K562 (cell line): ENCODE measurements around the gene NR0B1. TPM values are rescaled to one million over a fixed set of nuclear protein-coding genes. Genes with fewer than 3 reads are reported as not detected.

Source experiments
- BRD4 ChIP-seq: fragments of 200-600 bp; sonication (generic); IDR thresholded peaks from 2 replicates; pipeline ENCODE4 v1.6.1; 2017; ENCODE audit warnings: inconsistent platforms
- FOXK2 ChIP-seq, 2 experiments: fragments of 450-650 bp; IDR thresholded peaks in 1 of 2; conservative IDR thresholded peaks in 1 of 2; 2 replicates each; pipeline ENCODE4 v1.6.1; 2016; ENCODE audit warnings: low read depth in 2 of 2, mild to moderate bottlenecking in 1 of 2
- KHSRP ChIP-seq: fragments of 450-650 bp; IDR thresholded peaks from 2 replicates; pipeline ENCODE4 v1.6.1; 2017
- KLF1 ChIP-seq: fragments of 450-650 bp; IDR thresholded peaks from 2 replicates; pipeline ENCODE4 v1.6.1; 2016; ENCODE audit warnings: missing genetic modification characterization, missing compliant biosample characterization
- NFE2L1 ChIP-seq: fragments of 450-650 bp; IDR thresholded peaks from 2 replicates; pipeline ENCODE4 v1.6.1; 2016; ENCODE audit warnings: missing genetic modification characterization, low read depth, mild to moderate bottlenecking, missing compliant biosample characterization, moderate library complexity, borderline replicate concordance
- RAD21 ChIP-seq, 2 experiments: fragments of 250-450 bp in 1 of 2; fragments of 450-650 bp in 1 of 2; sonication (Bioruptor Pico) in 1 of 2; formaldehyde crosslinking in 1 of 2; IDR thresholded peaks in 1 of 2; conservative IDR thresholded peaks in 1 of 2; 2 replicates each; pipeline versions ENCODE4 v1.4.0 to v1.8.0; 2020 to 2022; ENCODE audit warnings: mild to moderate bottlenecking in 2 of 2, moderate library complexity in 1 of 2
- RBFOX2 ChIP-seq: fragments of 200-400 bp; formaldehyde crosslinking; IDR thresholded peaks from 2 replicates; pipeline ENCODE4 v1.6.1; 2017; ENCODE audit warnings: low read depth, mild to moderate bottlenecking, low read length, moderate library complexity
- RBM25 ChIP-seq: fragments of 200-400 bp; formaldehyde crosslinking; IDR thresholded peaks from 2 replicates; pipeline ENCODE4 v1.6.1; 2018; ENCODE audit warnings: low read length, low read depth, moderate library complexity; ENCODE audit not compliant: severe bottlenecking
- RFX1 ChIP-seq: fragments of 450-650 bp; IDR thresholded peaks from 2 replicates; pipeline ENCODE4 v1.6.1; 2016; ENCODE audit warnings: mild to moderate bottlenecking, moderate library complexity
- SIN3B ChIP-seq: fragments of 450-650 bp; IDR thresholded peaks from 2 replicates; pipeline ENCODE4 v1.6.1; 2017; ENCODE audit warnings: low read depth, mild to moderate bottlenecking, moderate library complexity
- TAF9B ChIP-seq: fragments of 450-650 bp; IDR thresholded peaks from 2 replicates; pipeline ENCODE4 v1.6.1; 2018; ENCODE audit warnings: mild to moderate bottlenecking; ENCODE audit not compliant: partially characterized antibody
- ZFPM2 ChIP-seq: fragments of 250-450 bp; sonication (Bioruptor Pico); IDR thresholded peaks from 2 replicates; pipeline ENCODE4 v1.5.1; 2022; ENCODE audit warnings: mild to moderate bottlenecking
- ZNF311 ChIP-seq: fragments of 250-450 bp; sonication (Bioruptor Pico); IDR thresholded peaks from 2 replicates; pipeline ENCODE4 v1.4.0; 2020; ENCODE audit warnings: mild to moderate bottlenecking, moderate library complexity
- polyA plus RNA-seq, 8 experiments: library from polyadenylated mRNA; depleted of rRNA in 4 of 8; stranded (reverse) in 5 of 8; unstranded in 3 of 8; fragments of >200 nt; fragmentation: Nextera tagmentation in 2 of 8; fragmentation: Illumina TruSeq in 1 of 8; extraction: Ambion mirVana in 2 of 8; extraction: Trizol in 1 of 8; gene quantifications; 2 replicates each; pipeline versions ENCODE4 v1.2.1 to v1.2.3, GENCODE V29; 2011 to 2014; ENCODE audit warnings: inconsistent platforms in 1 of 8, missing spikeins in 1 of 8
- total RNA-seq, 7 experiments: library from RNA; depleted of rRNA in 6 of 7; stranded (reverse); fragments of >200 nt in 6 of 7; fragmentation: Illumina TruSeq in 2 of 7; extraction: Trizol in 2 of 7; gene quantifications; 2 replicates each; pipeline versions ENCODE4 v1.2.1 to v1.2.3, GENCODE V29; 2011 to 2021; ENCODE audit warnings: low replicate concordance in 1 of 7
- TF ChIP-seq, protein P1 (sequence below): fragments of 250-450 bp; sonication (Bioruptor Pico); IDR thresholded peaks from 2 replicates; pipeline ENCODE4 v1.8.0; 2022; ENCODE audit warnings: moderate library complexity, mild to moderate bottlenecking, inconsistent platforms
- TF ChIP-seq, protein P2 (sequence below): IDR thresholded peaks from 2 replicates; pipeline ENCODE4 v1.6.1; 2012; ENCODE audit warnings: low read depth, low read length, improper control_type of control experiment, borderline replicate concordance
- TF ChIP-seq, protein P3 (sequence below): fragments of 250-450 bp; sonication (Bioruptor Pico); IDR thresholded peaks from 2 replicates; pipeline ENCODE4 v1.5.0; 2021; ENCODE audit warnings: mild to moderate bottlenecking, borderline replicate concordance
- TF ChIP-seq, protein P4 (sequence below): IDR thresholded peaks from 2 replicates; pipeline ENCODE4 v1.6.1; 2011; ENCODE audit not compliant: insufficient read length; ENCODE audit errors: extremely low read depth
- TF ChIP-seq, protein P5 (sequence below): fragments of 450-650 bp; IDR thresholded peaks from 2 replicates; pipeline ENCODE4 v1.6.1; 2016
- TF ChIP-seq, protein P6 (sequence below): fragments of 250-450 bp; sonication (Bioruptor Pico); IDR thresholded peaks from 2 replicates; pipeline ENCODE4 v1.5.0; 2022; ENCODE audit warnings: mild to moderate bottlenecking

Gene NR0B1
- total and polyA plus RNA-seq, 9 of the 15 experiments (the other 6 are each of a cell fraction or from before 2014, with no cell fraction given), result not detected

DNA sequence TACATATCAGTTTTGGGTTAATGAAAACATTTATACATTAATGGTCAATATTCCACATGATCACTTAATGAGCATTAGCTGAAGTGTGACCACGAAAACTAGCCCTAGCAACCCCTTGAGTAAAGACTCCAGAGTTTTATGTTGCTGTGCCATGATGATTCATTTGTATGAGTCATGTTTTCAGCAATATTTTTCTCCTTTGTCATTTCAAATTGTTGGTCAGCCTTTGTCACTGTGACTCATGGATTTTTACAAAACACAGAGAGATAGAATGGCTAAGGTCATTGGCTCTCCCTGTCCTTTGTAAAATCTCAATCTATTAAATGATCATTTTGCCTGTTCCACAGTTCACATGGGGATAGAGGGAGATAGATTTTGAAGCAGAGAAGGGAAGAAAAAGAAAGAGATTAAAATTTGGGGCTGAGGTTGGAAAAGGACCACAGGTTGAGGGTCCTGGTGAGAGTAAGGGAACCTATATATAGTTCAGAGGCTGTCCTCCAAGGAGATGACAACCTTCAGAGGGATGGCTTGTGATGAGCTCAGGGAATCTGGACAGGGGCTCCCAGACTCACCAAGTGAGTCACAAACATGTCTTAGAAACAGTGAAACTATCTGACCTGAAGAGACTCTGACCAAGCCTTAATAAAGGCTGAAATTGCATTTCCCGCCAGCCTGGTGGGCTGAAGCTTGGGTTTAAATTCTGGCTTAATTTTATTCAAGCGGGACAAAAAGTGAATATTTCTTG is 25.6 kb downstream of the NR0B1 start (continued):
- TF ChIP-seq, protein P1, sequence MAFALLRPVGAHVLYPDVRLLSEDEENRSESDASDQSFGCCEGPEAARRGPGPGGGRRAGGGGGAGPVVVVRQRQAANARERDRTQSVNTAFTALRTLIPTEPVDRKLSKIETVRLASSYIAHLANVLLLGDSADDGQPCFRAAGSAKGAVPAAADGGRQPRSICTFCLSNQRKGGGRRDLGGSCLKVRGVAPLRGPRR (CRISPR knock-in tag), result no peak
- TF ChIP-seq KHSRP, result no peak
- TF ChIP-seq ZFPM2 (CRISPR knock-in tag), result no peak
- no peak for TF ChIP-seq RAD21 (CRISPR knock-in tag; conservative IDR thresholded peaks at IDR 0.05 in 1 of 2, IDR thresholded peaks at IDR 0.05 in 1 of 2)
- TF ChIP-seq NFE2L1 (tag), result peak; percentile 59; the same call in 1 of the 2 replicates
- TF ChIP-seq, protein P2, sequence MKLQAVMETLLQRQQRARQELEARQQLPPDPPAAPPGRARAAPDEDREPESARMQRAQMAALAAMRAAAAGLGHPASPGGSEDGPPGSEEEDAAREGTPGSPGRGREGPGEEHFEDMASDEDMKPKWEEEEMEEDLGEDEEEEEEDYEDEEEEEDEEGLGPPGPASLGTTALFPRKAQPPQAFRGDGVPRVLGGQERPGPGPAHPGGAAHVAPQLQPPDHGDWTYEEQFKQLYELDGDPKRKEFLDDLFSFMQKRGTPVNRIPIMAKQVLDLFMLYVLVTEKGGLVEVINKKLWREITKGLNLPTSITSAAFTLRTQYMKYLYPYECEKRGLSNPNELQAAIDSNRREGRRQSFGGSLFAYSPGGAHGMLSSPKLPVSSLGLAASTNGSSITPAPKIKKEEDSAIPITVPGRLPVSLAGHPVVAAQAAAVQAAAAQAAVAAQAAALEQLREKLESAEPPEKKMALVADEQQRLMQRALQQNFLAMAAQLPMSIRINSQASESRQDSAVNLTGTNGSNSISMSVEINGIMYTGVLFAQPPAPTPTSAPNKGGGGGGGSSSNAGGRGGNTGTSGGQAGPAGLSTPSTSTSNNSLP, result peak; percentile 82; the same call in 1 of the 2 replicates
- peak; percentile 80 for TF ChIP-seq TAF9B
- TF ChIP-seq FOXK2 (conservative IDR thresholded peaks at IDR 0.05 in 1 of 2, IDR thresholded peaks at IDR 0.05 in 1 of 2; ENCODE audit: low read depth in 2 of 2), result no peak; a peak in 1 of 4 replicates
- TF ChIP-seq, protein P3, sequence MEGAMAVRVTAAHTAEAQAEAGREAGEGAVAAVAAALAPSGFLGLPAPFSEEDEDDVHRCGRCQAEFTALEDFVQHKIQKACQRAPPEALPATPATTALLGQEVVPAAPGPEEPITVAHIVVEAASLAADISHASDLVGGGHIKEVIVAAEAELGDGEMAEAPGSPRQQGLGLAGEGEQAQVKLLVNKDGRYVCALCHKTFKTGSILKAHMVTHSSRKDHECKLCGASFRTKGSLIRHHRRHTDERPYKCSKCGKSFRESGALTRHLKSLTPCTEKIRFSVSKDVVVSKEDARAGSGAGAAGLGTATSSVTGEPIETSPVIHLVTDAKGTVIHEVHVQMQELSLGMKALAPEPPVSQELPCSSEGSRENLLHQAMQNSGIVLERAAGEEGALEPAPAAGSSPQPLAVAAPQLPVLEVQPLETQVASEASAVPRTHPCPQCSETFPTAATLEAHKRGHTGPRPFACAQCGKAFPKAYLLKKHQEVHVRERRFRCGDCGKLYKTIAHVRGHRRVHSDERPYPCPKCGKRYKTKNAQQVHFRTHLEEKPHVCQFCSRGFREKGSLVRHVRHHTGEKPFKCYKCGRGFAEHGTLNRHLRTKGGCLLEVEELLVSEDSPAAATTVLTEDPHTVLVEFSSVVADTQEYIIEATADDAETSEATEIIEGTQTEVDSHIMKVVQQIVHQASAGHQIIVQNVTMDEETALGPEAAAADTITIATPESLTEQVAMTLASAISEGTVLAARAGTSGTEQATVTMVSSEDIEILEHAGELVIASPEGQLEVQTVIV (CRISPR knock-in tag), result no peak
- 0 out of 2 replicates have a peak, but pooled peaks have one; percentile 39 for TF ChIP-seq BRD4
- TF ChIP-seq RBFOX2, result no peak
- TF ChIP-seq, protein P4, sequence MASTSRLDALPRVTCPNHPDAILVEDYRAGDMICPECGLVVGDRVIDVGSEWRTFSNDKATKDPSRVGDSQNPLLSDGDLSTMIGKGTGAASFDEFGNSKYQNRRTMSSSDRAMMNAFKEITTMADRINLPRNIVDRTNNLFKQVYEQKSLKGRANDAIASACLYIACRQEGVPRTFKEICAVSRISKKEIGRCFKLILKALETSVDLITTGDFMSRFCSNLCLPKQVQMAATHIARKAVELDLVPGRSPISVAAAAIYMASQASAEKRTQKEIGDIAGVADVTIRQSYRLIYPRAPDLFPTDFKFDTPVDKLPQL, result no peak
- TF ChIP-seq, protein P5, sequence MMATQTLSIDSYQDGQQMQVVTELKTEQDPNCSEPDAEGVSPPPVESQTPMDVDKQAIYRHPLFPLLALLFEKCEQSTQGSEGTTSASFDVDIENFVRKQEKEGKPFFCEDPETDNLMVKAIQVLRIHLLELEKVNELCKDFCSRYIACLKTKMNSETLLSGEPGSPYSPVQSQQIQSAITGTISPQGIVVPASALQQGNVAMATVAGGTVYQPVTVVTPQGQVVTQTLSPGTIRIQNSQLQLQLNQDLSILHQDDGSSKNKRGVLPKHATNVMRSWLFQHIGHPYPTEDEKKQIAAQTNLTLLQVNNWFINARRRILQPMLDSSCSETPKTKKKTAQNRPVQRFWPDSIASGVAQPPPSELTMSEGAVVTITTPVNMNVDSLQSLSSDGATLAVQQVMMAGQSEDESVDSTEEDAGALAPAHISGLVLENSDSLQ, result peak; percentile 62
- TF ChIP-seq SIN3B, result no peak
- TF ChIP-seq, protein P6, sequence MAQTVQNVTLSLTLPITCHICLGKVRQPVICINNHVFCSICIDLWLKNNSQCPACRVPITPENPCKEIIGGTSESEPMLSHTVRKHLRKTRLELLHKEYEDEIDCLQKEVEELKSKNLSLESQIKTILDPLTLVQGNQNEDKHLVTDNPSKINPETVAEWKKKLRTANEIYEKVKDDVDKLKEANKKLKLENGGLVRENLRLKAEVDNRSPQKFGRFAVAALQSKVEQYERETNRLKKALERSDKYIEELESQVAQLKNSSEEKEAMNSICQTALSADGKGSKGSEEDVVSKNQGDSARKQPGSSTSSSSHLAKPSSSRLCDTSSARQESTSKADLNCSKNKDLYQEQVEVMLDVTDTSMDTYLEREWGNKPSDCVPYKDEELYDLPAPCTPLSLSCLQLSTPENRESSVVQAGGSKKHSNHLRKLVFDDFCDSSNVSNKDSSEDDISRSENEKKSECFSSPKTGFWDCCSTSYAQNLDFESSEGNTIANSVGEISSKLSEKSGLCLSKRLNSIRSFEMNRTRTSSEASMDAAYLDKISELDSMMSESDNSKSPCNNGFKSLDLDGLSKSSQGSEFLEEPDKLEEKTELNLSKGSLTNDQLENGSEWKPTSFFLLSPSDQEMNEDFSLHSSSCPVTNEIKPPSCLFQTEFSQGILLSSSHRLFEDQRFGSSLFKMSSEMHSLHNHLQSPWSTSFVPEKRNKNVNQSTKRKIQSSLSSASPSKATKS, result no peak
- no peak for TF ChIP-seq RBM25
- peak; percentile 72 for TF ChIP-seq RFX1
- no peak for TF ChIP-seq KLF1 (tag)
- TF ChIP-seq ZNF311 (CRISPR knock-in tag), result no peak
